ENCODE measurements around the gene P2RX6.
"Not testable (repeated sequence)": the region's sequence is repeated elsewhere in the genome, so short reads cannot be mapped to it uniquely, and the experiment has no call there.

Gene P2RX6

DNA sequence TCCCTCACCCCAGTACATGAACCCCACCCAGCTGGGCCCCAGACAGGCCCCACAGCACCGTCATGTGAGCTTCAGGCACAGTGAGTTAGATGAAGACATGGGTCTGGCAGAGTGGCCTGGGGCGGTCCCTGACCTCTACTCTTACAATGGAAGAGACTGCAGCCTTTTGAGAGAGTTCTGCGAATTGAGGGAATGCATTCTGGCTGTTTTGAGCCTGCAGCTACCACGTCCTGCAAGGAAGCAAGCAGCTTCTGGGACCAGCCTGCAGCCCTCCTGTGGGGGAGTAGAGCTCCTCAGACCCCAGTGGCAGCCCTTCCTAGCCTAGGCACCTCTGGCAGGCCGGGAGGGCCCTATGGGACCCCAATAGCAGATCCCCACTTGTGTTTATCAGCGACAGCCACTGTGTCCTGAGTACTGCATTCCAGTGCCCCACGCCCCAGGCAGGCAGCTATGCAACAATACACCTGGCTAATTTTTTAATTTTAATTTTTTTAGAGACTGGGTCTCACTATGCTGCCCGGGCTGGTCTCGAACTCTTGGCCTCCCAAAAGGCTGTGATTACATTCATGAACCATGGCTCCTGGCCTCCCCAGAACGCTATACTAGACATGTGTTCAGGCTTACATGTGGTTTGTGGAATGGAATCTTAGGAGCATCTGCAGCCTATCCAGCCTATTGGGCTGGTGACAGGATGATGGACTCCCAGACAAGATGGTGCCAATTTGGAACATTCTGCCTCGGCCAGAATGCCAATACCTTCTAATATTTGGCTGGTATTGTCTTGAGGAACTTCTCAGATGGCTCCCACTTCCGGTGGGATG lies 18.1 kb downstream of the P2RX6 start:
- DNase-seq = no peak

DNA sequence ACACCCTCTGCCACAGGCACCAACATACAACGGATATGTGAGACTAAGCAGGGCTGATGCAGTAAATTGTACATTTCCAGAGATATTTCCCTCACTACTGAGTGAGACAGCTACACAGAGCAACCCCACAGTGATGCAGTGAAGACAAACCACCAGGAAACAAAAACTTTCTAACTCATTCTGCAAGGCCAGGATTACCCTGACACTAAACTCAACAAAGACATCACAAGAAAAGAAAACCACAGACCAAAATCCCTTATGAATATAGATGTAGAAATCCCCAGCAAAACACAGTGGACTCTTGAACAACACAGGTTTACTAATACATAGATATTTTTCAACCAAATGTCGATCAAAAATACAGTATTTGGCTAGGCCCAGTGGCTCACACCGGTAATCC lies 18.9 kb downstream of the P2RX6 start:
- DNase-seq = no peak

DNA sequence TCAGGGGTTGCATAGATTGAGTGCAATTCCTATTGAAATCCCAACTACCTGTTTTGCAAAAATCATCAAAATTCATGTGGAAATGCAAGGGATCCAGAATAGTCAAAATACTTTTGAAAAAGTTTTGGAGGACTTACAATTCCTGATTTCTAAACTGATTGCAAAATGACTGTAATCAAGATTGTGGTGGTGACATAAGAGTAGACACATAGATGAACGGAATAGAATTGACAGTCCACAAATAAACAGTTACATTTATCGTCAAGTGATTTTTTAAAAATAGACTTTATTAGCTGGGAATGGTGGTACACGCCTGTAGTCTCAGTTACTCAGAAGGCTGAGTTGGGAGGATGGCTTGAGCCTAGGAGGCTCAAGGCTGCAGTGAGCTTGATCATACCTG lies 20.0 kb downstream of the P2RX6 start:
- no peak for DNase-seq

DNA sequence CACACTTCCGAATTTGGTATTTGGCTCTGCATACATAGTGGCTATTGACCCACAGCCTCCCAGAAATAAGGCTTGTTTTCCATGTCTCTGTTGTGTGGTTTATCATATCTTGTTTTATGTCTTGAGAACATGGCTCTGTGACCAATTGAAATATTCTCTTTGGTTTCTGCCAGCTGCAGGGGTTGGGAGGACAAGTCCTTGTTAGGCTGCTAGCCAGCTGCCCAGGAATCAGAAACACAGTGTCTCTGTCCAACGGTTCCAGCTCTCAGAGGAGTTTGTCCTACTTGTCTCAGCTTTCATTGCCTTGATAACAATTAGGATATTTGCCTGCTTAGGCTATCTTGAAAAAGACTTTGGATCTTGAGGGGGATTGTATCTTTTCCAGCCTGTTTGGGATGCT lies 23.4 kb downstream of the P2RX6 start:
- no peak for DNase-seq

GRCh38 chr22:21039158-21039557 lies 24.2 kb downstream of the P2RX6 start:
- DNase-seq = not testable (repeated sequence)

GRCh38 chr22:21041937-21042336 lies 27.0 kb downstream of the P2RX6 start:
- no peak for DNase-seq

DNA sequence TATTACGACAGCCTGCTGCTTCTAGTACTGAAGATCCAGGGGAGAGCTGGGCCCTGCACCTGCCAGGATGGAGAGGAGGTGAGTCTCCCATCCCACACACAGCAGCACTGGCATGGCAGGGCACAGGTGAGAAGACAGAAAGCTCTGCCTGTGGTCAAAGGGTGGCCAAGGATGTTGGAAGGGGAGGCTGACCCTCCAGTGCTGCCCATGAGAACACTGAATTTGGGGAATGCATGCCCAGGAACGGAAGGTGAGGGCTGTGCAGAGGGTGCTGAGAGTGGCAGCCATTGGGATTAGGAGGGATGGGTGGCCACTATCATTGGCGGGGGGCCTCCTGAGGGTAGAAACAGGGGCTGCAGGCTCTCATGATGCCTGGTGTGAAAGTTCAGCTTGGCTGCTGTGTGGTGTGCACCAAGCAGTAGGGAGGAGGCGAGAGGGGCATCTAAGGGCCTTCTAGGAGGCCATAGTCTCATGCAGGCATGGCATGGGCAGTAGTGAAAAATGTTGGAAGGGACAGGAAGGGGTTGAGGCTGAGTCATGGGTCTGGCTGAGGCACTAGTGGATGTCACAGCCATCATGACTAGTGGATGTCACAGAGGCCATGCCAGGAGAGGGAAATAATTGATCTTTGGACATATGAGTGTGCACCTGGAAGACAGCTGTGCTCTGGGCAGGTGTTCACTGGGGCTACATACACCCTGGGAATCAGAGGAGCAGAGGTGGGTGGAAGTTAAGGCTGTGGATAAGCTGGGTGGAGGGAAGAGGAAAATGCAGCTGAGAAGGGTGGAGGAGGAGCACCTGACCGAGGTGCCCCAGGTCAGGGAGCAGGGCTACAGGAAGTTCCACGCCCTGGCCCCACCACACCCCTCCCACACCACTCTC lies 28.3 kb downstream of the P2RX6 start:
- no peak for DNase-seq

GRCh38 chr22:21043860-21044535 lies 29.0 kb downstream of the P2RX6 start:
- DNase-seq = no peak

GRCh38 chr22:21044931-21045584 lies 30.1 kb downstream of the P2RX6 start:
- peak in 2 of 14 donors; percentile 1 to 15 for DNase-seq

- DNase-seq = peak; percentile 17 to 86 (median 74)
These were observed 30.8 kb downstream of the P2RX6 start, which contains the start of gene LRRC74B for GRCh38 chr22:21045585-21046294. Gene LRRC74B (plus strand): TSS chr22:21045946. CDS start chr22:21045987, 41 bp downstream.

DNA sequence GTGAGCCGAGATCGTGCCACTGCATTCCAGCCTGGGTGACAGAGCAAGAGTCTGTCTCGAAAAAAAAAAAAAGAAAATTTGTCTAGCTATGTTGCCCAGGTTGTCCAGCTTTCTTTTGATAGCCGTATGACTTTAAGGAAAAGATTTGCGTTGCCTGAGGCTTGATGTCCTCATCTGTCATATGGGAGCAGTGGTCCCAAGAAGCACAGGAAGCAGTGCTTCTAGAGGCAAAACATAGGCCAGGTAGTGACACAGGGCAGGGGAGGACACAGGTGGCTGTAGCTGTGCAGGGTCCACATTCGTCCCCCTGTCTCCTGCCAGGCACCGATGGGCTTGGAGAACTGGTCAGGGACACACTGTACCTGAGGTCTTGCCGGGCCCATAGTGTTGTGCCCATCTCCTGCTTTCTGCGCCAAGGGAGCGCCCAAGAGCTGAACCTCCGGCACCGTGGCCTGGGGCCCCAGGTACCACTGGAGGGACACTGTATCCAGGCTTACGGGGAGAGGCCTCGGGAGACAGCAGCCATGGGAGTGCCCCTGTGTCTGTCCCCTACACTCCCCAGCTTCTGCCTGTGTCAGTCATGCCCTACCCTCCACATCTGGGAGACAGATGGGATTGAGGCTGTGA lies 32.2 kb downstream of the P2RX6 start:
- no peak for DNase-seq

DNA sequence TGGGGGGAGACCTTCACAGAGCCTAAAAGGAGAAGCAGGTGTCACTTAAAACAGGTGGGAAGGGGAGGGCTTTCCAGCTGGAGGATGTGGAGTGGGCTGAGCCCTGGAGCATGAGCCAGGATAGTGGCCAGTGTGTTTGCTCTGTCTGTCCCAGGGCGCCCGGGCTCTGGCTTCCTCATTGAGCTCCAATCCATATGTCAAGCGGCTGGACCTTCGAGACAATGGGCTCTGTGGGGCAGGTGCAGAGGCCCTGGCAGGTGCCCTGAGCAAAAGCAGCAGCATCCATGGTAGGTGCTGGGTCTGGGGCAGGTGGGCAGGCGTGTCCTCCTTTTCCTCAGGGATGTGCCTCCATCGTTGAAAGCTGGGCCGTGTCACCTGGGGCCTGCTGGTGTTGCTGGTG lies 32.8 kb downstream of the P2RX6 start:
- no peak for DNase-seq

GRCh38 chr22:21048448-21048847 lies 33.5 kb downstream of the P2RX6 start:
- not testable (repeated sequence) for DNase-seq

DNA sequence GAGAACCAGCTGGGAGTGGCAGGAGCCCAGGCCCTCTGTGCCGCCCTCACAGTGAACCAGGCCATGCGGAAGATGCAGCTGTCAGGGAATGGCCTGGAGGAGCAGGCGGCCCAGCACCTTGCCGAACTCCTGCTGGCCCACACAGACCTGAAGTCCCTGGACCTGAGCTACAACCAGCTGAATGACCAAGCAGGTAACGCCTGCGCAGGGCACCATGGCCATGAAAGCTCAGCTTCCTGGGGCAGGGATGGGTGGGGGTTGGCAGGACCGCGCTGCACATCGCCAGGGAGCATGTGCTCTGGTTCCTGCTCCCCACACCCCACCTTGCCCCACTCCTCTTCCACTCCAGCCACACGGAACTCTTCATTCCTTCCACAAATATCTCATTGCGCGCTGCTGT lies 34.0 kb downstream of the P2RX6 start:
- not testable (repeated sequence) for DNase-seq

DNA sequence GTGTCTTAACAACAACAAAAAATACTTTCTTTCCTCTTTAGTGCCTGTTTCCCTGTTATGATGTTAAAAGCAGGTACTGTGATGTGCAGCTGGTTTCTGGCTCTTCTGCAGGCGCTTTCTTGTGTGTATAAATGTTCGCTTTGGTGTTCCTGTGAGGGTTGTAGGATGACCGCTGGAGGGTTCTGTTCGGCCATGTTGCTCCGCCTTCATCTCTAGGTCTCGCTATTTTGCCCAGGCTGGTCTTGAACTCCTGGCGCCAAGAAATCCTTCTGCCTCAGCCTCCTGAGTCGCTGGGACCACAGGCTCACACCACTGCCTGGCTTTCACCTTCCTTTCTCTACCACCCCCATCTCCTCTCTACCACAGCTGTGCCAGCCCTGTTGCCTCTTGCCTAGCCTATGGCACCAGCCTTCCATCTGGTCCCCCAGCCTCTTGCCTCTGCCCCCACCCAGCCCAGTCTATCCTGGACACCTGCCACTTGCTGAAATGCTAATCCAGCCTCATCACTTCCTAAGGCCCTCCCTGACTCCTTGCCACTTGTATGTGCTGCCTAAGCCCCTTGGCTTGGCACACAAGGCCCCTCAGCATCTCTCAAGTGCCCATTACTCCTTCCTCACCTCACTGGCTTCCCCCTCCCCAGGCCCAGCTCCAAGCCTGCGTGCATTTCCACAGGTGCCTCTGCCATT lies 36.3 kb downstream of the P2RX6 start:
- no peak for DNase-seq

GRCh38 chr22:21051831-21052400 lies 37.0 kb downstream of the P2RX6 start:
- no peak for DNase-seq

DNA sequence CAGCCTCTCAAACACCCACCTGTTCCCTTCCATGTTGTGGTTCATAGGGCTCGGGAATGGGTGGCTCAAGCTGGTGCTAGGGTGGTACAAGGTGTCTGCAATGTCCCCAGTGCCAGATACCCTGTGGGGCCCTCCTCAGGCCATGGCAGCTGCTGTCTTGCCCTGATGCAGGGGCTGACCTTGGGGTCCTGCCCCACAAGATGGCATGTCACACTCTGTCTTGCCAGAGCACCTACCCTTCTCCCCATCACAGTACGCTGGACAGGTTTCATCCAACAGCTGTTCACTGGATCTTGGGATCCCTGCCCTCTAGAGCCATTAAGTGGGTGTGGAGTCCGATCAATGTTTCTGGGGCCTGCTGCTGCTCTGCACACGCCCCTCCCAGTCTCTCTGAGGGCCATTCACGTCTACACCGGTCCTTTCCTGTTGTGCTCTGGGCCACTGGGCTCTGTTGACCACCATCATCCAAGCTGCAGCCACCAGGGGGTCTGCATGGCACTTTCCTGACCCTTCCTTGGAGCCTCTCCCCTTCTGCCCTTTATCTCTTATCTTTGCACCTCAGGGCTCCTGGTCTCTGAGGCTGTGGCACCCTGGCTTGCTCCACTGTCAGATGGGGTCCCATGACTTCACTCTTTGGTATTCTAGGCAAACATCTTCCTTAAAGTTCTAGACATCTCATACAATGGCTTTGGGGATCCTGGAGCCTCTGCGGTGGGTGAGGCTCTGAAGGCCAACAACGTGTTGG lies 37.9 kb downstream of the P2RX6 start:
- DNase-seq = no peak

- DNase-seq = no peak
These were observed 39.2 kb downstream of the P2RX6 start for GRCh38 chr22:21054046-21054713.

Data from C1 segment of cervical spinal cord (tissue), 14 donors.